Right cardiac atrium (tissue), 5 donors: ENCODE data around the gene SAMMSON. TPM values are rescaled to one million over a fixed set of nuclear protein-coding genes. Genes with fewer than 3 reads are reported as not detected.
A peak's percentile ranks its signal among the peaks of the same experiment; 100 is the strongest.

Experiments
- ATAC-seq, 2 donors: fragments of 200-7000 bp; cut with Tn5 transposase; one replicate each; pipeline versions ENCODE4 v1.8.0 to v1.9.1; 2020; ENCODE audit warnings: moderate library complexity in 2 of 2, mild to moderate bottlenecking in 1 of 2
- DNase-seq, 3 donors: peaks; one replicate each; pipeline ENCODE4 v3.0.0-alpha.2; 2020
- H3K27ac ChIP-seq: one replicate; pipeline ENCODE4 v1.5.1; 2013; ENCODE audit warnings: mild to moderate bottlenecking, low read length, control low read depth, moderate library complexity
- H3K27me3 ChIP-seq: one replicate; pipeline ENCODE4 v1.6.1; 2013; ENCODE audit not compliant: control insufficient read depth, insufficient read depth
- H3K4me1 ChIP-seq: one replicate; pipeline ENCODE4 v1.6.1; 2013; ENCODE audit warnings: low read length; ENCODE audit not compliant: control insufficient read depth, insufficient read depth
- H3K4me3 ChIP-seq: one replicate; pipeline ENCODE4 v1.5.1; 2013; ENCODE audit warnings: low read length, control low read depth
- H3K9me3 ChIP-seq: one replicate; pipeline ENCODE4 v1.6.1; 2013; ENCODE audit warnings: low read length; ENCODE audit not compliant: control insufficient read depth
- WGBS: extraction: QIAGEN DNeasy Blood & Tissue Kit; methylation state at CpG from one replicate; pipeline ENCODE4 v1.1.7; 2013; 5-methylcytosine and 5-hydroxymethylcytosine counted together
- intact Hi-C, 4 donors: fragments of 100-400 bp; cut with DNase I; formaldehyde crosslinking; loops; one replicate each; pipeline versions ENCODE4 v1.11.0 to v1.14.0; 2022 to 2023
- long read RNA-seq, 4 donors: library from polyadenylated mRNA; unstranded; transcript quantifications; one replicate each; pipeline ENCODE4 v2.0.0, GENCODE V29; 2020 to 2021
- polyA plus RNA-seq: library from polyadenylated mRNA; stranded (reverse); fragments of 200-250 nt; gene quantifications from one replicate; pipeline ENCODE4 v1.2.3, GENCODE V29; 2013
- total RNA-seq, 4 donors: library from RNA; stranded (reverse); fragmentation: NEBNext Ultra II Directional; extraction: Animal tissue kit (Norgen Biotek cat#: 25700); gene quantifications; one replicate each; pipeline ENCODE4 v1.2.1, GENCODE V29; 2021
- donor health status: healthy with polysubstance abuse.
- donor health status: DM: no; HTN: yes; CAD: no.
- donor health status: DM: no; HTN: no; CAD: no.
- donor health status: DM: no; HTN: yes; CAD: no; lungs with severe emphysema.
- donor health status: DM: yes; HTN: yes; CAD: no.

SAMMSON gene
- total RNA-seq: not detected
- polyA plus RNA-seq: not detected
- long read RNA-seq, donor 1: 0 reads
- long read RNA-seq, donor 2: 0 reads
- long read RNA-seq, donor 3: 0 reads
- long read RNA-seq, donor 4: 0 reads

DNA sequence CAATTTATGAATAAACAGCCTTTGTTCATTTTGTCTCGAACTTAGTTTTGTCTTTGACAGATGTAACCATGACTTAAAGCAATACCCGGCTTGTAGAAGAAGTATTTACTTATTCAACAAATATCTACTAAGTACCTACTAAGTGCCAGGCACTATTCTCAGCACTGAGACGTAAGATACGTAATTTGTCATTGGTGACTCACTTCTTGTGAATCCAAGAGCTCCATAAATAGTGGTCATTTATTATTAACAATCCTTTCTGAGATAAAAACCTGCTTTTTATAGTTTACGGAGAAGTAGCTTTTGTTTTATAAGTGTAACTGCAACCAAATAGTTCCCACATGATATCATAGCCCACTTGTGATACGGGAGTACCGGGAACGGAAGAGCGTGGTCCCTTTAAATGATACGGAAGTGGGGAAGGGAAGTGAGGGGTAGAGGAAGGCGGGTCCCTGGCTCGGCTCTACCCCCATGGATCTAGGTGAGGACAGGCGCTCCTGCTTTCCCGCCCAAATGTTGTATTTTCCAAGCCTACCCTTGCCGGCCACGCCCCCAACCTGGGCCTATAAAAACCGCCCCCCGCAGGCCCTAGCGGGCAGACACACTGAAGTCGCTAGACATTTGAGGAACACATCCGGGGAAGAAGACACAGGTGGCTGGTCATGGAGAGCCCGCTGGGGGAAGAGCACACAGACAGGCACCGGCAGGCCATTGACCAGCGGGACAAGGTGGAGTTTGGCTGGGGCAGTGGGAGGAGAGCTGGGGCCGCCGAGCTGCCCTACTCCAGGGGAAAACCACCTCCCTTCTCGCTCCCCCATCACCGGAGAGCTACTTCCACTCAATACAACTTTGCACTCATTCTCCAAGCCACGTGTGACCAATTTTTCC lies at the start of gene SAMMSON:
Gene SAMMSON, plus strand, starts transcription at position 594 of the 888 bp plus-strand sequence.
- H3K4me3 ChIP-seq: peak within 1 kb of the TSS; percentile 59
- DNase-seq: peak; percentile 22 to 67 (median 62)
- H3K9me3 ChIP-seq: no peaks in the 10 kb centered on the region
- intact Hi-C loops: no loop called here
- H3K27ac ChIP-seq: no peak within 1 kb of the TSS
- no peaks in the 10 kb centered on the region for H3K27me3 ChIP-seq
- WGBS: 79% methylated on average over 29 of the region's 29 CpGs
- ATAC-seq: peak in 1 of 2 donors; percentile 63
- no peaks in the 10 kb centered on the region for H3K4me1 ChIP-seq

DNA sequence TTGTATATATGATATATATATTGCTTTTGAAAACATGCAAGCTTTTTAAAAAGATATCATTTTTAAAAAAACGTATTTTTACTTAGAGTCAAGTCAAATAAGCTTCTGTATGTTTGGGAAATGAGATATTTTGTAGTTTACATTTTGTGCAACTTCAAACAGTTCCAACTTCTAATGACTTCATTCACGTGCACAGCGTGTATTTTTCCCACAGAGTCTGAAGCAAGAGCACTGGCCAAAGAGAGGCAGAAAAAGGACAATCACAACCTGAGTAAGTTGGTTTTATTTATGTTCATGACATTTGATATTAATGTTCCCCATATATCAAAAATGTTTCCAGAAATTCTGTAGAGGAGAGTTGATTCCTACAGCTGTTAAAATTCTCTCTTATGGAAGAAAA lies 47.9 kb upstream of the SAMMSON start:
- no peak for ATAC-seq
- 83% methylated on average over 3 of the region's 3 CpGs for WGBS
- Histone ChIP-seq H3K27ac (no peak overlapping the region), H3K4me3 (no peak overlapping the region), H3K27me3 (no peaks in the 10 kb centered on the region), H3K4me1 (no peaks in the 10 kb centered on the region), H3K9me3 (no peaks in the 10 kb centered on the region)
- intact Hi-C loops: no loop called here
- no peak for DNase-seq

DNA sequence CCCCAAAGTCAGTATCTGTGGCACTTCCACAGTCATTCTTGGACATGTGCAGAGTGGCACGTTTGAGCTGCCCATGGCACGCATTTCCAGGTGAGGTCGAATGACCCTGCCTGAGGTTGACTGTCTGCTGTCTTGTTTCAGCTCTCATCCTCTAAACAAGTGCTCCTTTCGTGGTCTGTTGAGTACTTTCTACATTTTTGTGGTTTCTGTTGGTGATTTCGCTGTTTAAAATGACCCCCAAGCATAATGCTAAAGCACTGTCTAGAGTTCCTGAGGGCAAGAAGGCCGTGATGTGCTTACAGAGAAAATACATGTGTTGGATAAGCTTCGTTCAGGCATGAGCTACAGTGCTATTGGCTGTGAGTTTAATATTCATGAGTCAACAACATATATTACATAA lies 40.0 kb upstream of the SAMMSON start:
- no peak for DNase-seq
- H3K27ac ChIP-seq: no peak overlapping the region
- no peaks in the 10 kb centered on the region for H3K4me1 ChIP-seq
- 93% methylated on average over 7 of the region's 7 CpGs for WGBS
- H3K9me3 ChIP-seq: no peaks in the 10 kb centered on the region
- no peaks in the 10 kb centered on the region for H3K27me3 ChIP-seq
- no peak for ATAC-seq
- no peak overlapping the region for H3K4me3 ChIP-seq
- intact Hi-C loops: no loop called here

DNA sequence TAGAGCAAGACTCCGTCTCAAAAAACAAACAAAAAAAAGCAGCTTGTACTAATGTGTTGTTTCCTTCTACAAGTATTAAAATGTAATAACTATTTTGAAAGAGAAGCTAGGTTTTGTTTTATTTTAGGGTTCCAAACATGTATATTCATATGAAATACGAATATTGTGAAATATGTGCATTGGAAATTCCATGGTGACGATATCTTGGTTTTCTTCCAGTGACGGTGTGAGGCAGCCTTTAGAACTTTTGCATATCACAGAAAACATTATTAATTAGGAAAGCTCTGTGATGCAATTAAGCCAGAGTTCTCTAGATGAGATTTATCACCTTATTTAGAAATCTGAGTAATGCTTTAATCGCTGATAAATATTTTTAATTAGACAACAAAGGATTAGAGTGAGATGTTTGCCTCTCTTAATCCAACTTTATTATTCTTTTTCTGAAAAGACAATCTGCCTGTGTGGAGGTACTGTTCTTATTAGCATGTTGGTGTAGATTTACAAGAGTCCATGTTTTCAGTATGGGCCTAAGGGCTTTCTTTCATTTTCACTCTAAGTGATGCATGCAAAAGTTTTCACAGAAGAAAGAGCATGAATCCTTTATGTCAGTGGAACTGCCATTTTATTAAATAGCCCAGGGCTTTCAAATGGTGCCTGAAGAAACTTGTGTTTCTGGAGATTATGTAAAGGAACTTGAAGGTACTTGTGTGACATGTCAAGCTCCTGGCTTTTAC lies 37.7 kb upstream of the SAMMSON start:
- Histone ChIP-seq H3K4me1 (no peaks in the 10 kb centered on the region), H3K9me3 (no peaks in the 10 kb centered on the region), H3K27ac (no peak overlapping the region), H3K4me3 (no peak overlapping the region), H3K27me3 (no peaks in the 10 kb centered on the region)
- intact Hi-C loops: no loop called here
- 90% methylated on average over 5 of the region's 5 CpGs for WGBS
- DNase-seq: no peak
- no peak for ATAC-seq

DNA sequence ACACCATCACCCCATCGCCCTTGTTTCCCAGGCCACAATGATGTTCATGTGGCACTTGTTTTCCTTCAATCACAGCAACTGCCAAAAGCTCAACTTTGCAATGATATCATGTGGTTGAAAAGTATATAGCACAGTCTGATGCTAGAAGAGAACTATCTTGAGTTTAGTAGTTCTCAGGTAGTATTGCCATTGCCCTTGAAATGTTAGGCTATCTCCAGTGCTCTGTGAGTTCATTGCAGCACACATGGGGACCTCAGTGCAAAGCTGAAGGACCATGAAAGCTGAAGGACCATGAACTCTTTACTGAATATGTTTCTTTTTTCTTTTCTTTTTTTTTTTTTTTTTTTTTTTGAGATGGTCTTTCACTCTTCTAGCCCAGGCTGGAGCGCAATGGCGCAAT lies 35.9 kb upstream of the SAMMSON start:
- H3K27me3 ChIP-seq: no peaks in the 10 kb centered on the region
- DNase-seq: no peak
- 98% methylated on average over 3 of the region's 3 CpGs for WGBS
- H3K4me1 ChIP-seq: no peaks in the 10 kb centered on the region
- H3K27ac ChIP-seq: no peak overlapping the region
- ATAC-seq: no peak
- H3K4me3 ChIP-seq: no peak overlapping the region
- H3K9me3 ChIP-seq: no peaks in the 10 kb centered on the region
- intact Hi-C loops: no loop called here

DNA sequence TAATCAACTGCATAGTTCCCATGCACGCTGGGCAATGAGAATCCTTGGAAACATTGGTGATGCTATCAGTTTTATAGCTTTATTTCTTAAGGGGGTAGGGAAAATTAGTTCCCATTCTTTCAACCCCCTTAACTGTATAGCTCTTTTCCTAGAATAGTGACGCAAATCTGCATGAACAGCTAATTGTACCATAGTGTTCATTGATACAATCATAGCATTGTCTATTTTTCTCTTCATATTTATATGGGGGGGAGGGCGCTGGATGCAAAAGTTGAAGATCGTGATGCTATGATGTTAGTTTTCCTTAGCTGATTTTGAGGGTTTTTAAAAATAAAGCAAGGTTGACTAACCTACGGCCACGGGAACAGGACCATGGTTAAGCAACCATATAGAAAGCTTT lies 32.4 kb upstream of the SAMMSON start:
- ATAC-seq (no peak), DNase-seq (no peak)
- H3K27me3 ChIP-seq: no peaks in the 10 kb centered on the region
- H3K4me1 ChIP-seq: no peaks in the 10 kb centered on the region
- intact Hi-C loops: no loop called here
- no peak overlapping the region for H3K27ac ChIP-seq
- no peak overlapping the region for H3K4me3 ChIP-seq
- 80% methylated on average over 6 of the region's 6 CpGs for WGBS
- H3K9me3 ChIP-seq: no peaks in the 10 kb centered on the region

DNA sequence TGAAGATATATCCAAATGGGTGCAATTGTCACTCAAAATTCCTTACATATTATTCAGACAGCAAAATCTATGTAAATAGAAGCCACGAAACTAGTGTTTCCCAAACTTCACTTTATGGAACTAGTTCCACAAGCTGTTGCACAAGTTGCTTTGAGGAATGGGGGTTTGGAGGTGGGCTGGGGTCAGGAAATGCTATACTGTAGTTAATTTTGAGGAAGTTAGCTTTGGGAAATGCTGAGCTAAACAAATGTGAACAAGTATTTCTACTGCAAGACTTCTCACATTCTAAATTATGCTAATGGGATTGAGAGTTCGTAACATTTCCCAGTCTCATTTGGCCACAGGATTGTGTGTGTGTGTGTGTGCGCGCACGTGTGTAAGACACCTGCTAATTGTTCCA lies 28.7 kb upstream of the SAMMSON start:
- no peak for ATAC-seq
- DNase-seq: no peak
- Histone ChIP-seq H3K4me1 (no peaks in the 10 kb centered on the region), H3K27ac (no peak overlapping the region), H3K27me3 (no peaks in the 10 kb centered on the region), H3K4me3 (no peak overlapping the region), H3K9me3 (no peaks in the 10 kb centered on the region)
- intact Hi-C loops: no loop called here
- WGBS: 87% methylated on average over 5 of the region's 5 CpGs

DNA sequence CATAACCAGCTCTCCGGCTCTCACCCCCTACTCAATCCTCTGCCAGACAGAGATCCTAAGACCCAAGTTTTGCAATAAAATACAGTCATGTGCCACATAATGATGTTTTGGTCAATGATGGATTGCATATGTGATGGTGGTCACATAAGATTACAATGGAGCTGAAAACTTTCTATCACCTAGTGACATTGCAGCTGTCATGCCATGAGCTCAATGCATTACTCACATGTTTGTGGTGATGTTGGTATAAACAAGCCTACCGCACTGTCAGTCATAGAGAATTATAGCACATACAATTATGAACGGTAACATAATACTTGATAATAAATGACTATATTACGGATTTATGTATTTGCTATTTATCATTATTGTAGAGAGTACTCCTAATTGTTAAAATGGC lies 26.9 kb upstream of the SAMMSON start:
- H3K9me3 ChIP-seq: no peaks in the 10 kb centered on the region
- DNase-seq (no peak), ATAC-seq (no peak)
- no peaks in the 10 kb centered on the region for H3K27me3 ChIP-seq
- intact Hi-C loops: no loop called here
- 95% methylated on average over 4 of the region's 4 CpGs for WGBS
- no peak overlapping the region for H3K27ac ChIP-seq
- no peaks in the 10 kb centered on the region for H3K4me1 ChIP-seq
- no peak overlapping the region for H3K4me3 ChIP-seq

DNA sequence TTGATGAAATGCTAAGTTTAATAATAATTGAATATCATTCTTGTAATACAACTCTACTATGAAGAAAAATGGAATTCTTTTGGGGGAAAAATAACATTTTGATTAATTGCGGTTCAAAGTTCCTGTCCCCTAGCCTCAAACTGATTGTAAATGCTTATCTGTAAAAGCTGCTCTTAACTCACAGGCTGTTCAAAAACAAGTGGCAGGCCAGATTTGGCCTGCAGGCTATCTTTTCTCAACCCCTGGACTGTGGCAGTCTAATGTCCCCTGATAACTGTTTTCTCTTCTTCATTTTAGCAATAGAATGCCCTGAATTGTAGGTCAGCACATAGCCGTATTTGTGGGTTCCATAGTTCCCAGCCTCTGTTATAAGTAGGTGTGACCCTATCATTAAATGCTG lies 23.5 kb upstream of the SAMMSON start:
- H3K27ac ChIP-seq: no peak overlapping the region
- DNase-seq: no peak
- 57% methylated on average over 2 of the region's 2 CpGs for WGBS
- H3K27me3 ChIP-seq: no peaks in the 10 kb centered on the region
- no peak overlapping the region for H3K4me3 ChIP-seq
- intact Hi-C loops: no loop called here
- no peaks in the 10 kb centered on the region for H3K9me3 ChIP-seq
- ATAC-seq: no peak
- H3K4me1 ChIP-seq: no peaks in the 10 kb centered on the region

DNA sequence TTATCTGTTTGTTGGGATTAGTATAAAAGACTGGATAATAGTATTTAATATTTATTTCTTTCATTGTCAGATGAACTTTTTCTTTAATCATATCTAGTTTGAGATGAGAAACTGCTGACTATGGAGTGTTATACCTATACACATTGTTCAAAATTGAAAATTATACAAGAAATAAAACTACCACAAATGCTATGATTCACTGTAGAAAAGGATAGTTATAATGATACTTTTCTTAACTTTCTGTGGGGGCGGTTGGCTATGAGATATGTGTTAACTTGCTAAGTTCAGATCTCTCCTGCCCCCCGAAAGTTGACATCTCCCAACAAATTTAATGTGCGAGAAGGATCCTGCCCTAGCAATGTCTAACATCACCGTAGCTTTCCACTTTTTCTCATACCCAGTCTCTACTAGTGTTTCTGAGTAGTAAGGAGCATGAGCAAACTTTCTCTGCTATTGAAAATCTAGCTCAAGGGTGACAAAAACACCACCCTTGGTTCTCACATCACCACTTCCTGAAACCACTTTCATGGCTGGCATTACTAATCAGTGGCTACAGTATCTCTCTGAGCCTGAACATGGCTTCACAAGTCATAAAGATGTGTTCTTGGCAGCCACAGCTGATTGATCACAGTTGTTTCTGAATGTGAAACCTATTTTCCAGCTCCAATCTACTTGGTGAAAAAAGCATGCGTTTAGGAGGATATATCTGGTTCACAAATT lies 15.8 kb upstream of the SAMMSON start:
- WGBS: 79% methylated on average over 5 of the region's 5 CpGs
- H3K4me1 ChIP-seq: peaks cover 1% of the 10 kb centered on the region
- DNase-seq: no peak
- H3K4me3 ChIP-seq: no peak overlapping the region
- ATAC-seq: no peak
- intact Hi-C loops: no loop called here
- H3K27me3 ChIP-seq: no peaks in the 10 kb centered on the region
- H3K9me3 ChIP-seq: no peaks in the 10 kb centered on the region
- no peak overlapping the region for H3K27ac ChIP-seq

DNA sequence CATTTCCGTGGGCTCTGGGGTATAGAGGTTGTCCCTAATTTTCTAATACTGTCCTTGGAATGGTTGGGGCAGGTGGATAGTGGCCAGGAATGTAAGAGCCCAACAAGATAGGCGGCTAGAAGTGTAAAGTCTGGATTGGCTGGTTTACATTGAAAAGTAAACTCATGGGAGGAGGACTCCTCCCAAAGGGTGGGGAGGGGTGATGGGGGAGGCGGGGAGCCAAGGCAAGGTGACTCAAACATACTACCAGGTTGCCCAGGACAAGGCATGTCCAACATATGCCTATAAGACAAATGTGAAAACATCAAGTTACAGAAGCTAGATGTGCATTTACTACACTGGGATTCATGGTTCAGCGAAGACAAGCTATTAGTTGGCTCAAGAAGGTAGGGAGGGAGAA lies 14.3 kb upstream of the SAMMSON start:
- H3K4me1 ChIP-seq: peaks cover 1% of the 10 kb centered on the region
- no peak for ATAC-seq
- no peaks in the 10 kb centered on the region for H3K27me3 ChIP-seq
- no peaks in the 10 kb centered on the region for H3K9me3 ChIP-seq
- WGBS: 71% methylated on average over 4 of the region's 4 CpGs
- no peak overlapping the region for H3K4me3 ChIP-seq
- intact Hi-C loops: no loop called here
- H3K27ac ChIP-seq: no peak overlapping the region
- DNase-seq: no peak
